NCI-H748 (cell line): Measurements from ENCODE around the gene NDRG3.
"Not testable (repeated sequence)": the region's sequence is repeated elsewhere in the genome, so short reads cannot be mapped to it uniquely, and the experiment has no call there.

Experiments used
- DNase-seq: peaks from one replicate; lab custom pipeline; 2025; ENCODE audit not compliant: unreplicated experiment; lab: John Stamatoyannopoulos, UW

The NDRG3 gene

GRCh38 chr20:36614781-36615557, 130.9 kb downstream of the NDRG3 start:
- DNase-seq: no peak

- no peak for DNase-seq
Measured at GRCh38 chr20:36613974-36614373, 131.9 kb downstream of the NDRG3 start.

- no peak for DNase-seq
Measured at GRCh38 chr20:36611625-36612024, 134.3 kb downstream of the NDRG3 start.

GRCh38 chr20:36608388-36608728, 137.5 kb downstream of the NDRG3 start:
- not testable (repeated sequence) for DNase-seq

- no peak for DNase-seq
Measured at GRCh38 chr20:36607586-36608387, 138.1 kb downstream of the NDRG3 start.

- no peak for DNase-seq
Measured at GRCh38 chr20:36606158-36607066, 139.5 kb downstream of the NDRG3 start.

- peak; percentile 99 for DNase-seq
Measured at GRCh38 chr20:36605399-36606157, 140.3 kb downstream of the NDRG3 start, which contains the start of gene RAB5IF. Gene RAB5IF (plus strand): TSS chr20:36605779. CDS start chr20:36605952, 173 bp downstream.

- DNase-seq: no peak
Measured at GRCh38 chr20:36604952-36605398, 140.9 kb downstream of the NDRG3 start.
